DOHH2 (cell line): ENCODE measurements around the gene PRDM2.

Experiments
- CTCF ChIP-seq: fragments of 200-600 bp; sonication (generic); IDR thresholded peaks from one replicate; pipeline ENCODE4 v1.5.1; 2014; ENCODE audit warnings: antibody characterized with exemption, mild to moderate bottlenecking, low read depth, low read length; ENCODE audit not compliant: poor library complexity, severe bottlenecking
- EZH2phosphoT487 ChIP-seq: fragments of 200-600 bp; sonication (generic); IDR thresholded peaks from 2 replicates; pipeline ENCODE4 v1.6.1; 2017; ENCODE audit warnings: borderline replicate concordance, mild to moderate bottlenecking, antibody characterized with exemption, low read length, moderate library complexity, mixed read lengths

- TF ChIP-seq CTCF: no peak
- TF ChIP-seq EZH2phosphoT487: no peak
Observed at GRCh38 chr1:13781228-13781627, 81.2 kb downstream of the PRDM2 start.
